ENCODE results near the gene BPIFA1. TPM values are rescaled to one million over a fixed set of nuclear protein-coding genes. Genes with fewer than 3 reads are reported as not detected.

BPIFA1 gene
- total and polyA plus RNA-seq, 2 of the 8 experiments (the other 6 are each of a cell fraction or from before 2014, with no cell fraction given) = not detected

GRCh38 chr20:33239418-33239817, 3.6 kb downstream of the BPIFA1 start:
- H2BK20ac ChIP-seq (ENCODE audit: low read length) = no peak overlapping the region
- no peak overlapping the region for H4K91ac ChIP-seq (replicated peaks; ENCODE audit: insufficient read length, low read length)
- no peaks in the 10 kb centered on the region for H3K79me2 ChIP-seq (ENCODE audit: control insufficient read depth in 1 of 2, insufficient read depth in 2 of 2, low read length in 2 of 2)
- H2BK12ac ChIP-seq (ENCODE audit: low read depth, low read length) = no peak overlapping the region
- no peak overlapping the region for H3K27ac ChIP-seq (ENCODE audit: low read depth, low read length)
- no peak overlapping the region for H4K8ac ChIP-seq (ENCODE audit: extremely low read depth, insufficient read depth, low read length)
- H3K36me3 ChIP-seq (ENCODE audit: control insufficient read depth in 2 of 4, insufficient read depth in 4 of 4, low read length in 3 of 4) = no peaks in the 10 kb centered on the region
- no peak overlapping the region for H3K14ac ChIP-seq (ENCODE audit: insufficient read length)
- no peak overlapping the region for H3K4me2 ChIP-seq (ENCODE audit: insufficient read depth in 1 of 2, low read depth in 2 of 2, low read length in 2 of 2)
- CTCF ChIA-PET (ENCODE audit: partially characterized antibody) = interaction anchor here (0.7 to 1.2 kb wide), 5 partner anchors 20 to 263 kb away, joined by 3 to 5 read pairs (median 3); no protein-coding TSS in a partner anchor
- no peak overlapping the region for H4K5ac ChIP-seq (ENCODE audit: insufficient read length, low read depth, low read length)
- H2AFZ ChIP-seq (ENCODE audit: low read length) = no peak overlapping the region
- H3K4ac ChIP-seq (replicated peaks; ENCODE audit: insufficient read length, low read depth, low read length) = no peak overlapping the region
- no peaks in the 10 kb centered on the region for H3K9me3 ChIP-seq (ENCODE audit: insufficient read depth in 2 of 2, low read depth in 1 of 2, low read length in 1 of 2)
- H2BK15ac ChIP-seq (ENCODE audit: low read length) = no peak overlapping the region
- H3K23ac ChIP-seq (ENCODE audit: insufficient read length) = no peak overlapping the region
- H3K18ac ChIP-seq (ENCODE audit: extremely low read depth, low read length) = no peak overlapping the region
- H3K9ac ChIP-seq (replicated peaks in 1 of 4; ENCODE audit: extremely low read depth in 1 of 4, low read depth in 3 of 4, low read length in 3 of 4) = no peak overlapping the region
- no peaks in the 10 kb centered on the region for H3K4me1 ChIP-seq (replicated peaks in 1 of 4; ENCODE audit: control insufficient read depth in 3 of 4, insufficient read depth in 4 of 4, low read length in 3 of 4)
- 50% methylated on average over 1 of the region's 1 CpG; no CpG with 5 or more reads in 1 of the 2 experiments for WGBS, 2 experiments (ENCODE audit: extremely low coverage in 1 of 2, insufficient coverage in 1 of 2, insufficient read length in 1 of 2, insufficient replicate concordance in 2 of 2, low coverage in 1 of 2, low lambda C conversion rate in 2 of 2, missing lambda C conversion rate in 1 of 2)
- H3K27me3 ChIP-seq (replicated peaks in 1 of 4; ENCODE audit: control insufficient read depth in 3 of 4, extremely low read depth in 1 of 4, insufficient read depth in 3 of 4, low read length in 3 of 4) = no peaks in the 10 kb centered on the region
- H3K79me1 ChIP-seq (ENCODE audit: low read depth, low read length) = no peaks in the 10 kb centered on the region
- H4K20me1 ChIP-seq (replicated peaks in 1 of 2; ENCODE audit: control insufficient read depth in 1 of 2, insufficient read depth in 2 of 2, low read length in 2 of 2) = no peaks in the 10 kb centered on the region
- FAIRE-seq (no peak), DNase-seq (ENCODE audit: low read depth in 1 of 2, low spot score in 2 of 2) (no peak)
- no peak overlapping the region for H2BK5ac ChIP-seq (ENCODE audit: low read depth, low read length)
- no peak overlapping the region for H3K56ac ChIP-seq (replicated peaks; ENCODE audit: insufficient read length, low read depth, low read length)
- H2BK120ac ChIP-seq (replicated peaks; ENCODE audit: low read depth, low read length) = no peak overlapping the region
- H3K4me3 ChIP-seq (ENCODE audit: extremely low read depth in 1 of 4, insufficient read depth in 2 of 4, low read depth in 3 of 4, low read length in 4 of 4) = no peak overlapping the region
- POLR2A ChIA-PET (ENCODE audit: partially characterized antibody) = no interaction called here
- H2AK5ac ChIP-seq (ENCODE audit: low read depth, low read length) = no peak overlapping the region
- H3K23me2 ChIP-seq (ENCODE audit: low read depth, low read length) = peaks cover 3% of the 10 kb centered on the region; the same call in 1 of the 2 replicates
- TF ChIP-seq TAF1 (IDR thresholded peaks at IDR 0.05; ENCODE audit: low read depth, low read length) = no peak
